HUES64 (cell line): ENCODE measurements around the gene MAPKBP1.

Source experiments
- H3K27ac ChIP-seq: 2 replicates; pipeline ENCODE4 v1.7.0; 2013; ENCODE audit warnings: low read depth, low read length, inconsistent platforms
- H3K27me3 ChIP-seq: 2 replicates; pipeline ENCODE4 v1.6.1; 2013; ENCODE audit warnings: mild to moderate bottlenecking, low read length; ENCODE audit not compliant: insufficient read depth
- H3K36me3 ChIP-seq: 2 replicates; pipeline ENCODE4 v1.6.1; 2013; ENCODE audit warnings: mild to moderate bottlenecking, low read length; ENCODE audit not compliant: insufficient read depth
- H3K4me1 ChIP-seq: 2 replicates; pipeline ENCODE4 v1.6.1; 2013; ENCODE audit warnings: mild to moderate bottlenecking, low read length, moderate library complexity; ENCODE audit not compliant: insufficient read depth
- H3K4me3 ChIP-seq: 2 replicates; pipeline ENCODE4 v1.5.1; 2013; ENCODE audit warnings: mild to moderate bottlenecking, low read length, moderate library complexity
- H3K9ac ChIP-seq: 2 replicates; pipeline ENCODE4 v1.6.1; 2013; ENCODE audit warnings: mild to moderate bottlenecking, low read depth, low read length
- H3K9me3 ChIP-seq: 2 replicates; pipeline ENCODE4 v1.6.1; 2013; ENCODE audit warnings: low read depth, low read length; ENCODE audit not compliant: insufficient read depth
- WGBS: fragments of 150-250, 120-280 bp; methylation state at CpG from one replicate; pipeline ENCODE4 v1.1.7; 2013; ENCODE audit warnings: missing lambda C conversion rate; 5-methylcytosine and 5-hydroxymethylcytosine counted together

The MAPKBP1 gene

GRCh38 chr15:41809526-41810220 is 35.4 kb downstream of the MAPKBP1 start:
- H3K9me3 ChIP-seq: no peaks in the 10 kb centered on the region
- H3K27ac ChIP-seq: no peak overlapping the region
- 89% methylated on average over 12 of the region's 12 CpGs for WGBS
- no peak overlapping the region for H3K4me3 ChIP-seq
- no peaks in the 10 kb centered on the region for H3K4me1 ChIP-seq
- H3K27me3 ChIP-seq: no peaks in the 10 kb centered on the region
- H3K36me3 ChIP-seq: no peaks in the 10 kb centered on the region; the same call in 1 of the 2 replicates
- H3K9ac ChIP-seq: no peak overlapping the region

- H3K9ac ChIP-seq: no peak overlapping the region
- H3K27ac ChIP-seq: no peak overlapping the region
- H3K4me3 ChIP-seq: no peak overlapping the region
- H3K4me1 ChIP-seq: no peaks in the 10 kb centered on the region
- H3K36me3 ChIP-seq: peaks cover 2% of the 10 kb centered on the region; the same call in 1 of the 2 replicates
- H3K27me3 ChIP-seq: no peaks in the 10 kb centered on the region
- H3K9me3 ChIP-seq: no peaks in the 10 kb centered on the region
- WGBS: 89% methylated on average over 4 of the region's 5 CpGs
Observed at GRCh38 chr15:41810651-41811431, 36.6 kb downstream of the MAPKBP1 start.

- WGBS: 63% methylated on average over 18 of the region's 18 CpGs
Observed at GRCh38 chr15:41811432-41812195, 37.3 kb downstream of the MAPKBP1 start.

GRCh38 chr15:41812820-41813375 is 38.6 kb downstream of the MAPKBP1 start:
- WGBS: 92% methylated on average over 11 of the region's 11 CpGs
- Histone ChIP-seq H3K4me3 (no peak overlapping the region), H3K9ac (no peak overlapping the region), H3K36me3 (peaks cover 11% of the 10 kb centered on the region), H3K27ac (no peak overlapping the region), H3K9me3 (no peaks in the 10 kb centered on the region), H3K4me1 (no peaks in the 10 kb centered on the region), H3K27me3 (no peaks in the 10 kb centered on the region)

More at GRCh38 chr15:41811432-41812195, 37.3 kb downstream of the MAPKBP1 start:
- Histone ChIP-seq H3K27me3 (no peaks in the 10 kb centered on the region), H3K36me3 (peaks cover 6% of the 10 kb centered on the region; the same call in 1 of the 2 replicates), H3K4me1 (no peaks in the 10 kb centered on the region), H3K27ac (no peak overlapping the region), H3K9ac (no peak overlapping the region), H3K9me3 (no peaks in the 10 kb centered on the region), H3K4me3 (no peak overlapping the region)

GRCh38 chr15:41813426-41813825 is 39.1 kb downstream of the MAPKBP1 start:
- Histone ChIP-seq H3K36me3 (peaks cover 16% of the 10 kb centered on the region), H3K9ac (no peak overlapping the region), H3K4me3 (no peak overlapping the region), H3K9me3 (no peaks in the 10 kb centered on the region), H3K27me3 (no peaks in the 10 kb centered on the region), H3K27ac (no peak overlapping the region), H3K4me1 (no peaks in the 10 kb centered on the region)
- WGBS: 94% methylated on average over 8 of the region's 8 CpGs

- H3K27me3 ChIP-seq: no peaks in the 10 kb centered on the region
- no peak overlapping the region for H3K27ac ChIP-seq
- H3K9ac ChIP-seq: no peak overlapping the region
- no peaks in the 10 kb centered on the region for H3K9me3 ChIP-seq
- peaks cover 19% of the 10 kb centered on the region for H3K36me3 ChIP-seq
- H3K4me1 ChIP-seq: no peaks in the 10 kb centered on the region
- H3K4me3 ChIP-seq: no peak overlapping the region
- 92% methylated on average over 5 of the region's 5 CpGs for WGBS
Observed at GRCh38 chr15:41814534-41814933, 40.2 kb downstream of the MAPKBP1 start.

- H3K4me3 ChIP-seq: no peak overlapping the region
- peaks cover 25% of the 10 kb centered on the region for H3K36me3 ChIP-seq
- H3K9ac ChIP-seq: no peak overlapping the region
- no peaks in the 10 kb centered on the region for H3K9me3 ChIP-seq
- 96% methylated on average over 9 of the region's 9 CpGs for WGBS
- no peak overlapping the region for H3K27ac ChIP-seq
- H3K4me1 ChIP-seq: no peaks in the 10 kb centered on the region
- H3K27me3 ChIP-seq: no peaks in the 10 kb centered on the region
Observed at GRCh38 chr15:41816788-41817187, 42.5 kb downstream of the MAPKBP1 start.

GRCh38 chr15:41817327-41817726 is 43.0 kb downstream of the MAPKBP1 start:
- no peaks in the 10 kb centered on the region for H3K4me1 ChIP-seq
- no peaks in the 10 kb centered on the region for H3K27me3 ChIP-seq
- no peak overlapping the region for H3K27ac ChIP-seq
- 95% methylated on average over 14 of the region's 14 CpGs for WGBS
- H3K4me3 ChIP-seq: no peak overlapping the region
- H3K9ac ChIP-seq: no peak overlapping the region
- no peaks in the 10 kb centered on the region for H3K9me3 ChIP-seq
- H3K36me3 ChIP-seq: peaks cover 25% of the 10 kb centered on the region

GRCh38 chr15:41817781-41818180 is 43.5 kb downstream of the MAPKBP1 start:
- Histone ChIP-seq H3K4me3 (no peak overlapping the region), H3K4me1 (no peaks in the 10 kb centered on the region), H3K27me3 (no peaks in the 10 kb centered on the region), H3K27ac (no peak overlapping the region), H3K9me3 (no peaks in the 10 kb centered on the region), H3K9ac (no peak overlapping the region), H3K36me3 (peaks cover 25% of the 10 kb centered on the region)
- 93% methylated on average over 6 of the region's 6 CpGs for WGBS

GRCh38 chr15:41819455-41820050 is 45.3 kb downstream of the MAPKBP1 start:
- WGBS: 94% methylated on average over 9 of the region's 9 CpGs
- H3K36me3 ChIP-seq: peaks cover 29% of the 10 kb centered on the region
- H3K9ac ChIP-seq: no peak overlapping the region
- H3K4me3 ChIP-seq: no peak overlapping the region
- H3K27ac ChIP-seq: no peak overlapping the region
- no peaks in the 10 kb centered on the region for H3K27me3 ChIP-seq
- no peaks in the 10 kb centered on the region for H3K9me3 ChIP-seq
- no peaks in the 10 kb centered on the region for H3K4me1 ChIP-seq
